Stimulated activated CD8-positive, alpha-beta memory T cell treated with anti-CD3 and anti-CD28 coated beads, Interleukin-12 subunit alpha, Interleukin-12 subunit beta, amount 100 ng/mL, for 24 hours (primary cell): ENCODE measurements around the gene ARHGAP45.
"Not testable (repeated sequence)": the region's sequence is repeated elsewhere in the genome, so short reads cannot be mapped to it uniquely, and the experiment has no call there.

Source experiments
- DNase-seq: peaks from one replicate; pipeline ENCODE4 v3.0.0-alpha.2; 2020; ENCODE audit errors: extremely low read depth

ARHGAP45 gene

DNA sequence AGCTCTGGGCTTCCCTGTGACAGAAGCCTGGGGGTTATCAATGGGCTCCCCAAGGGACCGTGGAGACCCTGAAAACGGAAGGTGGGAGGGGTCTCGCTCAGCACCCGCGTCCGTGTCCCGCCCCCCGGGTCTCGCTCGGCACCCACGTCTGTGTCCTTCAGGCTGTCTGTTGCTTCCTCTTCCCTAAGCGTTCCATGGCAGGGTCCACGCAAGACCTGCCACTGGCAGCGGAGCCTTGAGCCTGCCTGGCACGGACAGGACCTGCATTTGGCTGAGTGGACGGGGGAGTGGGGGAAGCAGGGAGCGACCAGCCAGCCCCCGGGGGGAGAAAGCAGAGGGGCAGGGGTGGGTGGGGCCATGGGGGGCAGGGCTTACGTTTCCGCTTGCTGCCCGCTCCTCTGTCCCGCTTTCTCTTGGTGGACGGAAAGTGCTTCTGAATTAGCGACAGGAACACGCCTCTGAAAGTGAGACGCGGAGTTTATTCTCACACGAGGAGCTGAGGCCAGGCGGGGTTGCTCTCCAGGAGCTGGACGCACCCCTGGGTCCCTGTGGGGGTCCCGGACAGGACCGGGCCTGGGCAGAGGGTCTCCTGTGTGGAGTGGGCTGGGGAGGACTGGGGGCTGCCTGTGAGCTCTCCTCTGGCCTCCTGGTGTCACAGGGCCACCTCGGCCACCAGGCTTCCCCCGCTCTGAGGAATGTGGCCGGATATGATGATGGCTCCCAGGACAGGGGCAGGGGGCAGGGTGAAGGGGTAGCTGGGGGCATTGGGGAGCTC, 48.9 kb downstream of the ARHGAP45 start:
- no peak for DNase-seq

GRCh38 chr19:1116726-1117581, 50.0 kb downstream of the ARHGAP45 start:
- no peak for DNase-seq

DNA sequence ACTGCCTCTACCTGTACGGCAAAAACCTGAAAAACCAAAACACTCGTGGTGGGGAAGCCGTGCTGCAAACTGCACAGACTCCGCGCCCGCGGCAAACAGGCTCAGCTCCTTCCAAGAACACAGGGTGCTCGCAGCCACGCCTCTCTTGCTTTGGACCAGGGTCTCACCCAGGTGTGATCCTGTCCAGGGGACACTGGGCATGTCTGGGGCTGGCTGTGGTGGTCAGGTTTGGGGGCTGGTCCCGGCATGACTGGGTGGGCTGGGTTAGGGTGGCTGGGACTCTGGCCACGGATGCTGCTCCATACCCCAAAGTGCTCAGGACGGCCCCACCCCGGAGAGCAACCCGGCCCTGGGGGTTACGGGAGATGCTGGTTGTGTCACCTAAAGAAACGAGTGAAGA, 50.7 kb downstream of the ARHGAP45 start:
- DNase-seq, result no peak

DNA sequence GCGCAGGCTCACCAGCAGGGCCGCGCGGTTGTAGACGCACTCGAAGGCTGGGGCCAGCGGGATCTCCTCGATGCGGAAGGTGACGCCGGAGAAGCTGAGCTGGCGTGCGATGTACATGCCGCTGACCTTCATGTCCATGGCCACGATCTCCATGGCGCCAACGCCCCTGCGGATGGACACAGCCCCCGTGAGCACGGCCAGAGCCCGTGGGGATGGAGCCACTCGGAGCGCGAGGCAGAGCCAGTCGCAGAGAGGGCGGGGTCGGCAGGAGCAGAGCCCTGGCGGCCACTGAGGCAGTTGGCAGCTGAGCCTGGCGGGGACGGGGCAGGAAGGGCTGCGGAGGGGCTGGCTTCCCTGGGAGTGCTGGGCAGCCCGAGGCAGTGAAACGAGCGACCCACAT, 52.0 kb downstream of the ARHGAP45 start:
- DNase-seq, result no peak

DNA sequence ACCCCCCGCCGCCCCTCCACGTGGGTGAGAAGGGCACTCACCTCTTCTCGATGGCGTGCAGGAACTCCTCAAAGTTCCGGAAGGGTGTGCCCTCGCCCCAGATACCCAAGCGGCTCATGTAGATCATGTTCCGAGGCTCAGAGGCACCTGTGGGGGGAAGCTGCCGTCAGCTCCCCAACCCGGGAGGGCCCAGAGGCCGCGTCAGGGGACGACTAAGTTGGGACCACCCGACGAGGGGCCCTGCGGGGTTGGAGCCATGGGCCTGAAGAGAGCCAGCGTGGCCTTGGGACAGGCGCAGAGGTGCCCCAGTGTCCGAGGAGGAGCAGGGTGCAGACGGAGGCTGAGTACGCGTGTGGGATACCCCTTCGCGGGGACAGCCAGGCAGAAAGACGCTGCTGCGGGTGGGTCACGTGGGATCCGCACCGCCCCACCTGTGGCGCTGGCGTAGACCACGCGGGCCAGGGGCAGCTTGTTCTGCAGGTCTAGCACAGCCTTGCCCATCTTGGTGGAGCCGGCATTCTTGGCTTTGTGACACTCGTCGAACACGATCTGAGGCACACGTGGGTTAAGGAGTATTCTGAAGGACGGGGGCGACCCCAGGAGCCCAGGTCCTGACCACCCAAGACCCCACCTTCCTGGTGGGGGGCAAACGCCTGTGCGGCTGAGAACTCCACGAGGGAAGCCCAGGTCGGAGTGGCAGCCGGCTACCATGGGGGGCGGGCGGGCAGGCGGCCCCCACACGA, 52.7 kb downstream of the ARHGAP45 start:
- DNase-seq, result no peak

- DNase-seq, result no peak
Observed at GRCh38 chr19:1121395-1121794, 54.4 kb downstream of the ARHGAP45 start.

- DNase-seq, result no peak
Observed at GRCh38 chr19:1122021-1122971, 55.3 kb downstream of the ARHGAP45 start.

GRCh38 chr19:1122972-1123363, 56.0 kb downstream of the ARHGAP45 start:
- no peak for DNase-seq

GRCh38 chr19:1123381-1123780, 56.4 kb downstream of the ARHGAP45 start:
- DNase-seq, result no peak

DNA sequence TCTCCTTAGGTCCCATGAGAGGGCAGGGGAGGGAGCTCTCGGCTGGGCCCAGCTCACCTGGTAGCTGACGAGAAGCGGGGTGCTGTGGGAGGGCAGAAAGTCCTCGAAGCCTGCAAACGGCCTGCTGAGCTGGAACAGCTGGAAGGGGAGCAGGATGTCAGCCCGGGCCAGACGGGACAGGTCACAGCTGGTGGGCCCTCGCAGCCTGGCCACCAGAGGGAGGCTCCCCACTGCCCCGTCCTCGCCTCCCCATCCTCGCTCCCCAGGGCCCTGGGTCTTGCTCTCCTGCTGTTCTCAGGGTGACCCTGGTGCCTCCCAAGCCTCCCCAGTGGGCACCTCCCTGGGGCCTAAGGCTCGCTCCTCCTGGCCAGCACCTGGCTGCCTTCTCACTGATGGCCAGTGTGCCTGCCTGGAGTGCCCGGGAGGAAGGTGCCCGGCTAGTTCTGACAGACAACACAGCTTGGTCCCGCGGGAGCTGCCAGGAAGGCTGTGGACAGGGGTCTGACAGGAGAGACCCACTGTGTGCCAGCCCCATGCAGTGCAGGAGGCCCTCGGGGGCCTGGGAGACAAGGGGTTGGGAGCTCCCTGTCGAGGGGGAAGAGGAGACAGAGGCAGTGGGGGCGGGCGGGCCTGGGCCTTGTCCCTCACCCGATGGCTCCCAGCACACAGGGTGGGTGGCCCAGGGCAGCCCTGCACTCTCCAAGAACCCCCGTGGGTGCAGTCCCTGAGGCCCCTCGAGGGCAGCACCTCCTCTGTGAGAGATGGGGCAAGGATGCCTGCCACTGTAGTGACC, 57.1 kb downstream of the ARHGAP45 start:
- no peak for DNase-seq

GRCh38 chr19:1125601-1126467, 58.9 kb downstream of the ARHGAP45 start:
- DNase-seq, result no peak

- DNase-seq, result no peak
Observed at GRCh38 chr19:1126984-1127760, 60.2 kb downstream of the ARHGAP45 start.

DNA sequence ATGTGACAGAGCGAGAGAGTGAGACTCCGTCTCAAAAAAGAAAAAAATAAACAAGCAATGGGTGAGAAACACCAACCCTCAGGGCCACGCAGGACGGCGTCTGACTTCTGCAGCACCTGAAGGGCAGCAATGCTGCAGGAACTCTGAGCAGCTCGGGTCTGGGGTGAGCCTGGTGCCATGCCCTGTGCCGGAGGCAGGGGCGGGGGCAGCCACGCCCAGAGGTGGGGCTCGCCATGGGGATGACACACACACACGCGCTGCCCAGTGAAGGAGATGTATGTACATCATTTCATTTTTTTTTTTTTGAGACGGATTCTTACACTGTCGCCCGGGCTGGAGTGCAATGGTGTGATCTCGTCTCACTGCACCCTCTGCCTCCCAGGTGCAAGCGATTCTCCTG, 61.1 kb downstream of the ARHGAP45 start:
- DNase-seq, result no peak

- not testable (repeated sequence) for DNase-seq
Observed at GRCh38 chr19:1129084-1129483, 62.1 kb downstream of the ARHGAP45 start.

- DNase-seq, result no peak
Observed at GRCh38 chr19:1129535-1129934, 62.6 kb downstream of the ARHGAP45 start.

DNA sequence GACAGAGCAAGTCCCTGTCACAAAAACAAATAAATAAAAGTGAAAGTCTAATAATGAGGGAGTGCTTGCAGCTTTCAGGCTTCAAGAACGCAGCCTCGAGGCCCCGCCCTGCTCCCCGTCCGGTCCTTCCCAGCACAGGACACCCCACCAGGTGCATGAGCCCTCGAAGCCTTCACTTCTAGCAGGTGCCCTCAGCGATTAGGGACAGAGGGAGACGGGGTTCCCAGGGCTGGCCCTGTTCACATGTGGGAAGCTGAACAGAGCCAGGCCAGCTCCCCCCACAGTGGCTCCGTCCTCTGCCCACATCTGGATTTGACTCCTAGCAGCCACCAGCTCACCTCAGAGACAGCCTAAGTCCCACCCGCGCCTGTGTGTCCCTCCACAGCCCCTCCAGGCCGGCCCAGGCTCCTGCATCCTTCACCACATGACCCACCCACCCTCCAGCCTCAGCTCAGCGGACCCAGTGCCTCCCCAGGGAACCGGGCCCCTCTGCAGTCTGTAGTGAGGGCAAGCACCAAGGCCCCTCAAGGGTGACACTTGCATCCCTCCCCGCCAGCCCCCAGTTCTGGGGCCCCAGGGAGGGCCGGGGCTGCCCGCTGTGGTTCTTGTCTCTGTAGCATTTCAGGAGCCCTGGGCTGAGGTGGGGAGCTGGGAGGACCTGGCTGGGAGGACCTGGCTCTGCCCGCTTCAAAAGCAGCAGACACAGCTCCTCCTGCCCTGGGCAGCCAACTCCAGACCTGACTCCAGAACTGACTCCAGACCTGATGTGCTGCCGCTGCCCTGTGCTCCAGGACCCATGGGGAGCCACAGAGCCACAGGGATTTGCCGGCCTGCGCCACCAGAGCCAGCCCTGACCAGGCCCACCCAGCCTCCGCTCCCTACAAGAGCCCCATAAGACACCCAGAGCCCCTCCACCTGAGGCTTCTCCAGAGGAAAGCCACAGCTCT, 64.1 kb downstream of the ARHGAP45 start:
- DNase-seq, result no peak
